Stimulated activated CD8-positive, alpha-beta memory T cell treated with anti-CD3 and anti-CD28 coated beads, Interleukin-4, amount 100 ng/mL, for 24 hours (primary cell): Measurements from ENCODE around the gene SMCO2.

Experiments
- DNase-seq: peaks from one replicate; pipeline ENCODE4 v3.0.0-alpha.2; 2020; ENCODE audit warnings: low read depth

SMCO2 gene

GRCh38 chr12:27455589-27455988 is 9.1 kb downstream of the SMCO2 start:
- no peak for DNase-seq

- no peak for DNase-seq
Measured at GRCh38 chr12:27456618-27457017, 10.1 kb downstream of the SMCO2 start.

GRCh38 chr12:27460471-27460978 is 14.0 kb downstream of the SMCO2 start:
- no peak for DNase-seq

- DNase-seq, result no peak
Measured at GRCh38 chr12:27462151-27462694, 15.7 kb downstream of the SMCO2 start.

GRCh38 chr12:27462851-27463250 is 16.3 kb downstream of the SMCO2 start:
- DNase-seq, result no peak

GRCh38 chr12:27463511-27464219 is 17.1 kb downstream of the SMCO2 start:
- DNase-seq, result no peak

GRCh38 chr12:27464220-27464554 is 17.7 kb downstream of the SMCO2 start:
- no peak for DNase-seq

- no peak for DNase-seq
Measured at GRCh38 chr12:27467641-27468040, 21.1 kb downstream of the SMCO2 start.

GRCh38 chr12:27468241-27468640 is 21.7 kb downstream of the SMCO2 start:
- DNase-seq, result no peak

- no peak for DNase-seq
Measured at GRCh38 chr12:27469176-27469736, 22.7 kb downstream of the SMCO2 start.

GRCh38 chr12:27472604-27473003 is 26.1 kb downstream of the SMCO2 start:
- DNase-seq, result no peak

GRCh38 chr12:27474344-27474743 is 27.8 kb downstream of the SMCO2 start:
- DNase-seq, result no peak

- DNase-seq, result no peak
Measured at GRCh38 chr12:27477049-27477448, 30.5 kb downstream of the SMCO2 start.

GRCh38 chr12:27478949-27479348 is 32.4 kb downstream of the SMCO2 start:
- no peak for DNase-seq

- no peak for DNase-seq
Measured at GRCh38 chr12:27480016-27480415, 33.5 kb downstream of the SMCO2 start.

GRCh38 chr12:27486961-27487360 is 40.4 kb downstream of the SMCO2 start:
- DNase-seq, result no peak

- DNase-seq, result no peak
Measured at GRCh38 chr12:27488479-27488878, 41.9 kb downstream of the SMCO2 start.

GRCh38 chr12:27491226-27491625 is 44.7 kb downstream of the SMCO2 start:
- DNase-seq, result no peak

GRCh38 chr12:27493260-27493940 is 46.9 kb downstream of the SMCO2 start:
- no peak for DNase-seq

GRCh38 chr12:27497446-27497845 is 50.9 kb downstream of the SMCO2 start:
- DNase-seq, result no peak

- no peak for DNase-seq
Measured at GRCh38 chr12:27498149-27498548, 51.6 kb downstream of the SMCO2 start.

GRCh38 chr12:27498761-27499160 is 52.2 kb downstream of the SMCO2 start:
- DNase-seq, result no peak

- no peak for DNase-seq
Measured at GRCh38 chr12:27499377-27499776, 52.8 kb downstream of the SMCO2 start.
